BE2C (cell line): ENCODE data around the gene SLC25A44.
A peak's percentile ranks its signal among the peaks of the same experiment; 100 is the strongest.

Experiments used
- DNase-seq: peaks from one replicate; pipeline ENCODE4 v3.0.0-alpha.2; 2020
- H3K27me3 ChIP-seq: fragments of 250-450 bp; sonication (Bioruptor Pico); 2 replicates; pipeline ENCODE4 v1.5.1; 2020; ENCODE audit warnings: mild to moderate bottlenecking
- H3K36me3 ChIP-seq: fragments of 250-450 bp; sonication (Bioruptor Pico); 2 replicates; pipeline ENCODE4 v1.5.1; 2020; ENCODE audit warnings: mild to moderate bottlenecking
- H3K4me1 ChIP-seq: fragments of 250-450 bp; sonication (Bioruptor Pico); 2 replicates; pipeline ENCODE4 v1.5.1; 2020
- H3K4me3 ChIP-seq: 2 replicates; pipeline ENCODE4 v1.5.1; 2011; ENCODE audit warnings: low read depth, low read length
- H3K9me3 ChIP-seq: fragments of 250-450 bp; sonication (Bioruptor Pico); 2 replicates; pipeline ENCODE4 v1.5.1; 2020
- TF ChIP-seq, protein P1 (sequence below): IDR thresholded peaks from 2 replicates; pipeline ENCODE4 v1.5.1; 2012; ENCODE audit warnings: mild to moderate bottlenecking, low read depth, low read length

Gene SLC25A44

DNA sequence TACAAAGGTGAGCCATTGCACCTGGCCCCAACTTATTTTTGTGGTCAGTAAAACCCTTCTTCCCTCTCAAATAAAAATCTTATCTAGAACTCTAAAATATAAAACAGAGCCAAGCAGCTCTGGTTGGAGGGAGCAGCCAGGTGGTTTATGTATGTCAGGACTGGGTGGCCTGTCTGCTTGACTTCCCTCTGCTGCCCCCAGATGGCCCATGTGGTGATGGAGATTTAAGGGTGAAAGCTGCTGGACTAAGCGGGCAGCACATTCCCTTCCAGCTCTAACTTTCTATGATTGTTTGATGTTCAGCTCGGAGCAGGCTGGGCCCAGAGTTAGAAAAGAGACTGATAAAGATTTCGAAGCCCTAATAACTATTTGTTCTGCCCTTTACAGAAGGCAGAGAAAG lies 65.9 kb downstream of the SLC25A44 start:
- Histone ChIP-seq H3K9me3 (no peaks in the 10 kb centered on the region), H3K4me1 (peaks cover 23% of the 10 kb centered on the region), H3K4me3 (no peak overlapping the region), H3K36me3 (peaks cover 87% of the 10 kb centered on the region), H3K27me3 (no peaks in the 10 kb centered on the region)
- TF ChIP-seq, protein P1, sequence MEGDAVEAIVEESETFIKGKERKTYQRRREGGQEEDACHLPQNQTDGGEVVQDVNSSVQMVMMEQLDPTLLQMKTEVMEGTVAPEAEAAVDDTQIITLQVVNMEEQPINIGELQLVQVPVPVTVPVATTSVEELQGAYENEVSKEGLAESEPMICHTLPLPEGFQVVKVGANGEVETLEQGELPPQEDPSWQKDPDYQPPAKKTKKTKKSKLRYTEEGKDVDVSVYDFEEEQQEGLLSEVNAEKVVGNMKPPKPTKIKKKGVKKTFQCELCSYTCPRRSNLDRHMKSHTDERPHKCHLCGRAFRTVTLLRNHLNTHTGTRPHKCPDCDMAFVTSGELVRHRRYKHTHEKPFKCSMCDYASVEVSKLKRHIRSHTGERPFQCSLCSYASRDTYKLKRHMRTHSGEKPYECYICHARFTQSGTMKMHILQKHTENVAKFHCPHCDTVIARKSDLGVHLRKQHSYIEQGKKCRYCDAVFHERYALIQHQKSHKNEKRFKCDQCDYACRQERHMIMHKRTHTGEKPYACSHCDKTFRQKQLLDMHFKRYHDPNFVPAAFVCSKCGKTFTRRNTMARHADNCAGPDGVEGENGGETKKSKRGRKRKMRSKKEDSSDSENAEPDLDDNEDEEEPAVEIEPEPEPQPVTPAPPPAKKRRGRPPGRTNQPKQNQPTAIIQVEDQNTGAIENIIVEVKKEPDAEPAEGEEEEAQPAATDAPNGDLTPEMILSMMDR, result peak; percentile 71
- peak; percentile 78 for DNase-seq

GRCh38 chr1:156260896-156261295 lies 67.0 kb downstream of the SLC25A44 start:
- peaks cover 93% of the 10 kb centered on the region for H3K36me3 ChIP-seq
- no peaks in the 10 kb centered on the region for H3K9me3 ChIP-seq
- peaks cover 23% of the 10 kb centered on the region for H3K4me1 ChIP-seq
- H3K27me3 ChIP-seq, result no peaks in the 10 kb centered on the region
- no peak overlapping the region for H3K4me3 ChIP-seq
- TF ChIP-seq, protein P1, result no peak
- DNase-seq, result no peak
